Calu3 (cell line): ENCODE results near the gene ZNF548. TPM values are rescaled to one million over a fixed set of nuclear protein-coding genes. Genes with fewer than 3 reads are reported as not detected.
A peak's percentile ranks its signal among the peaks of the same experiment; 100 is the strongest.

Experiments
- BruUV-seq: library from RNA; stranded (reverse); fragments of 400-500 nt; replicated peaks from 2 replicates; lab custom pipeline; 2021; lab: Mats Ljungman, UMichigan
- CTCF ChIA-PET: fragments of 300-600 bp; sonication (Branson Sonifier 250); formaldehyde crosslinking; loops from one replicate; lab custom pipeline; 2022; ENCODE audit warnings: antibody characterized with exemption; lab: Charles Lee
- DNase-seq: peaks from one replicate; pipeline ENCODE4 v3.0.0; 2022
- H3K27ac Mint-ChIP-seq: one replicate; pipeline ENCODE4 v1.8.0; 2022; ENCODE audit warnings: mixed read lengths; ENCODE audit not compliant: unreplicated experiment
- H3K27me3 Mint-ChIP-seq: one replicate; pipeline ENCODE4 v1.8.0; 2022; ENCODE audit warnings: mixed read lengths; ENCODE audit not compliant: unreplicated experiment
- H3K36me3 Mint-ChIP-seq: one replicate; pipeline ENCODE4 v1.8.0; 2022; ENCODE audit warnings: mild to moderate bottlenecking, moderate library complexity, mixed read lengths; ENCODE audit not compliant: insufficient read depth, unreplicated experiment
- H3K4me1 Mint-ChIP-seq: one replicate; pipeline ENCODE4 v1.8.0; 2022; ENCODE audit warnings: mild to moderate bottlenecking, low read depth, mixed read lengths; ENCODE audit not compliant: unreplicated experiment
- H3K4me3 Mint-ChIP-seq: one replicate; pipeline ENCODE4 v1.8.0; 2022; ENCODE audit warnings: mild to moderate bottlenecking, low read depth, moderate library complexity, mixed read lengths; ENCODE audit not compliant: unreplicated experiment
- H3K9me3 Mint-ChIP-seq: one replicate; pipeline ENCODE4 v1.8.0; 2022; ENCODE audit warnings: low read depth, mixed read lengths; ENCODE audit not compliant: unreplicated experiment
- intact Hi-C: fragments of 100-400 bp; cut with micrococcal nuclease; formaldehyde crosslinking; loops from one replicate; pipeline ENCODE4 v1.10.0; 2022; ENCODE audit not compliant: unreplicated experiment
- total RNA-seq: library from RNA; stranded (reverse); gene quantifications from 2 replicates; pipeline ENCODE4 v1.2.3, GENCODE V29; 2022
- TF ChIP-seq, protein P1 (sequence below): fragments of 200-600 bp; IDR thresholded peaks from one replicate; pipeline ENCODE4 v1.8.0; 2022; ENCODE audit warnings: antibody characterized with exemption; ENCODE audit not compliant: unreplicated experiment

ZNF548 gene
- total RNA-seq, 1 experiment from 2014 or later = 23.0 TPM

DNA sequence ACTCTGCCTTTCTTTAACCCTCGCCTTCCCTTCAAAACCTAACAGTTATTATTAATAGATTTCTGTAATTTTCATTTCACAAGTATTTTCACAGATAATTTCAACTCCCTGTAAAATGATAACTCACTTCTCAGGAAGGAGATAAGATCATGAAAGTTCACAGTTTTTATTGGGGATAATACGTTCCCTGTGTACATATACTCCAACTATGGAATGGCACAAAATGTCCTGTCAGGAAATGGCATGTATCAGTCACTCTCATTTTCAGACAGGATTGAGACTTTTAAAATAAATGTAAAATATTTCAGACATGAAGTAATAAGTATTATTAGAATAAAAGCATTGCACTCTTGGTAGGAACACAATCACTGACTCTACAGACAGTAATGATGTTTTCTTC lies 27.2 kb upstream of the ZNF548 start:
- H3K36me3 Mint-ChIP-seq = peaks cover 38% of the 10 kb centered on the region
- peaks cover 21% of the 10 kb centered on the region for H3K4me1 Mint-ChIP-seq
- peak overlapping the region; percentile 99 for H3K27ac Mint-ChIP-seq
- intact Hi-C loops = loop anchor here (5.0 kb wide), 1 partner anchor 40 kb away; the partner anchor contains the start of gene ZNF543
- H3K27me3 Mint-ChIP-seq = no peaks in the 10 kb centered on the region
- no peak for DNase-seq
- TF ChIP-seq, protein P1, sequence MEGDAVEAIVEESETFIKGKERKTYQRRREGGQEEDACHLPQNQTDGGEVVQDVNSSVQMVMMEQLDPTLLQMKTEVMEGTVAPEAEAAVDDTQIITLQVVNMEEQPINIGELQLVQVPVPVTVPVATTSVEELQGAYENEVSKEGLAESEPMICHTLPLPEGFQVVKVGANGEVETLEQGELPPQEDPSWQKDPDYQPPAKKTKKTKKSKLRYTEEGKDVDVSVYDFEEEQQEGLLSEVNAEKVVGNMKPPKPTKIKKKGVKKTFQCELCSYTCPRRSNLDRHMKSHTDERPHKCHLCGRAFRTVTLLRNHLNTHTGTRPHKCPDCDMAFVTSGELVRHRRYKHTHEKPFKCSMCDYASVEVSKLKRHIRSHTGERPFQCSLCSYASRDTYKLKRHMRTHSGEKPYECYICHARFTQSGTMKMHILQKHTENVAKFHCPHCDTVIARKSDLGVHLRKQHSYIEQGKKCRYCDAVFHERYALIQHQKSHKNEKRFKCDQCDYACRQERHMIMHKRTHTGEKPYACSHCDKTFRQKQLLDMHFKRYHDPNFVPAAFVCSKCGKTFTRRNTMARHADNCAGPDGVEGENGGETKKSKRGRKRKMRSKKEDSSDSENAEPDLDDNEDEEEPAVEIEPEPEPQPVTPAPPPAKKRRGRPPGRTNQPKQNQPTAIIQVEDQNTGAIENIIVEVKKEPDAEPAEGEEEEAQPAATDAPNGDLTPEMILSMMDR = no peak
- CTCF ChIA-PET = interaction anchor here (1.3 kb wide), 1 partner anchor 27 kb away, joined by 5 read pairs; the partner anchor contains the start of gene ZNF548
- peak overlapping the region; percentile 91 for H3K4me3 Mint-ChIP-seq
- BruUV-seq = no TSS peak
- peaks cover 12% of the 10 kb centered on the region for H3K9me3 Mint-ChIP-seq

DNA sequence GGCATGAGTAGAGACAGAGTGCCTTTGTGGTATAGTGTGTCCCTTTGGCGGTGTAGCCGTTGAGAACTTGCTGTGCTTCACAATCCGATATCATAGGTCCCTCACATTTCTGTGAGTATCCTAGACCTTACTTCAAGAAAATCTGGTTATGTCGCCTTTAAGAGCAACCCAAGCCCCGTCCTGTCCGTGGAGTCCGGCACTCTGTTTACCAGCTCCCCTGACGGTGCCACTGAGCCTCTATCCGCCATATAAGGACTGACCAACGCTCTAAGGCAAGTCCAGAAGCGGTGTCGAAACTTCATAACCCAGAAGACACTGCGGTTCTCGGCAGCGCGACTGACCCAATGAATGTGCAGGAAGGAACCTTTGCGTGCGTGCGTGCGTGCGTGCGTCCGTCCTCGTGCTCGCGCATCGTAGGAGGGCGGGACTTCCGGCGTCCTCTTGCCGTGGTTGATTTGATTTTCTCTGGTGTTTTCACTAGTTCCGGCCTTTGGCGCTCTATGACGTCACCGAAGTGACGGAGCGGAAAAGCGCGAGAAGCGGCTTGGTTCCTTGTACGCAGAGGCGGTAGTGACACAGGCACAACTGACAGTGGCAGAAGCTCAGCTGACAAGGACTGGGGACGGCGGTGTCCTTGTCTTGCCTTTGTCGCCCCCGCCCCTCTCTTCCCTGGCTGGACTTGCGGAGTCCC lies 26.5 kb upstream of the ZNF548 start, which contains the start of the genes TRAPPC2B and ZNF547:
Gene TRAPPC2B, plus strand, starts transcription at position 555 of the 691 bp plus-strand sequence. CDS start 1,283 bp downstream, outside the sequence.
Gene ZNF547, plus strand, starts transcription at position 555 of the 691 bp plus-strand sequence. CDS start 5,005 bp downstream, outside the sequence.
- CTCF ChIA-PET = interaction anchor here (1.3 kb wide), 1 partner anchor 26 kb away, joined by 5 read pairs; the partner anchor contains the start of gene ZNF548
- Mint-ChIP-seq H3K27me3 (no peaks in the 10 kb centered on the region), H3K4me3 (peak within 1 kb of the TSS; percentile 91), H3K27ac (peak within 1 kb of the TSS; percentile 99), H3K36me3 (peaks cover 38% of the 10 kb centered on the region), H3K4me1 (peaks cover 21% of the 10 kb centered on the region), H3K9me3 (peaks cover 12% of the 10 kb centered on the region)
- TF ChIP-seq, protein P1 = no peak
- DNase-seq = peak; percentile 99
- intact Hi-C loops = loop anchor here (1.0 to 5.0 kb wide), 2 partner anchors 26 to 41 kb away; partner anchors contain the start of genes ZNF543 and ZNF548
- no TSS peak for BruUV-seq

DNA sequence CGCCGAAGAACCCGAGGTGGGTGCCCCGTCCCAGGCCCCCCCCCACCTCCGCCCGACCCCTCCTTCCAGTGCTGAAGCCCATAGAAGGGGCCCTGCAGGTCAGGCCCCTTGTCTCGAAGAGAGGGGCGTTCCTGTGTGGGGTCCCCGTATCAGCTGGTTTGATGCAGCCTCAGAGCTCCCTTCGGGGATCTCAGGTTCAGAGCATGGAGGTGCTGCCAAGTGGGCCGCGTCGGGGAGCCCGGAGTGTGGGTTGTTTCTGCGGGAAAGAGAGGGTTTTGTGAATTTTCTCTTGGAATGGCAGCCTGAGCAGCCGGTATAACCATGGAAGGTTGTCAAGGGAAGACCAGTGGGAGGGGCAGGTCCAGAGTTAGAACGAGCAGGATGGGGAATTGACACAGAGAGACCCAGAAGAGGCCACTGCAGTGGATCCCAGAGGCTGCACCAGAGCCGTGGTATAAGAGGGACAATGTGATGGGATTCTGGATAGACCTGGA lies 25.9 kb upstream of the ZNF548 start:
- TF ChIP-seq, protein P1 = no peak
- intact Hi-C loops = loop anchor here (1.0 to 5.0 kb wide), 2 partner anchors 26 to 41 kb away; partner anchors contain the start of genes ZNF543 and ZNF548
- DNase-seq = peak; percentile 12
- no TSS peak for BruUV-seq
- CTCF ChIA-PET = interaction anchor here (1.3 kb wide), 1 partner anchor 26 kb away, joined by 5 read pairs; the partner anchor contains the start of gene ZNF548
- peak overlapping the region; percentile 91 for H3K4me3 Mint-ChIP-seq
- peaks cover 13% of the 10 kb centered on the region for H3K9me3 Mint-ChIP-seq
- H3K4me1 Mint-ChIP-seq = peaks cover 21% of the 10 kb centered on the region
- H3K27ac Mint-ChIP-seq = peak overlapping the region; percentile 99
- H3K36me3 Mint-ChIP-seq = peaks cover 38% of the 10 kb centered on the region
- no peaks in the 10 kb centered on the region for H3K27me3 Mint-ChIP-seq

DNA sequence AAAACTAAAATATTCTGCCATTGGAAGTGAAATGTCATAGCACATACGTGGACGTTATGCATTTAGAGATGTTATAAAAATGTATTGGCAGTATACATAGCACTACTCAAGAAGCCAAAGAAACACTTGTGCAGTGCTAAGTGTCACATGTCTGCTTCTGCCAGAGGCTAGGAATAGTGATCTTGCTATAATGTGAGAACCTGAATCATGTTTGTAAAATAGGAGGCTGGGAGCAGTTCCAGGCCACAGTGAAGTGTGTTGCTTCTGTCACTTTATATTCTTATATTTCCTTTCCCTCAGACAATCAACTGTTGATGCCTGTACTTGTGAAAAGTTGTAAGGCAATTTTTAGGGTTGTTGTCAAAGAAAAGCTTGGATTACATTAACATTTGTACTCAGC lies 22.9 kb upstream of the ZNF548 start:
- Mint-ChIP-seq H3K36me3 (peaks cover 33% of the 10 kb centered on the region), H3K4me3 (no peak overlapping the region), H3K27ac (no peak overlapping the region), H3K9me3 (peaks cover 23% of the 10 kb centered on the region), H3K4me1 (peaks cover 21% of the 10 kb centered on the region), H3K27me3 (no peaks in the 10 kb centered on the region)
- CTCF ChIA-PET = no interaction called here
- no TSS peak for BruUV-seq
- intact Hi-C loops = no loop called here
- TF ChIP-seq, protein P1 = no peak
- DNase-seq = no peak
